Mucosa of rectum (tissue), 2 donors: ENCODE data around the gene FPR3.
"Not testable (repeated sequence)": the region's sequence is repeated elsewhere in the genome, so short reads cannot be mapped to it uniquely, and the experiment has no call there.

Experiments
- H3K27ac ChIP-seq, 2 donors: one replicate each; pipeline ENCODE4 v1.7.0; 2013; ENCODE audit warnings: inconsistent platforms in 2 of 2, low read depth in 2 of 2, low read length in 2 of 2
- H3K27me3 ChIP-seq, 2 donors: one replicate each; pipeline ENCODE4 v1.7.0; 2013; ENCODE audit warnings: low read length in 2 of 2; ENCODE audit not compliant: control insufficient read depth in 2 of 2, insufficient read depth in 2 of 2
- H3K36me3 ChIP-seq, 2 donors: one replicate each; pipeline ENCODE4 v1.7.0; 2013; ENCODE audit warnings: low read length in 2 of 2; ENCODE audit not compliant: control insufficient read depth in 2 of 2, insufficient read depth in 2 of 2
- H3K4me1 ChIP-seq, 2 donors: one replicate each; pipeline ENCODE4 v1.7.0; 2013; ENCODE audit warnings: low read length in 2 of 2, mild to moderate bottlenecking in 1 of 2; ENCODE audit not compliant: control insufficient read depth in 2 of 2, insufficient read depth in 2 of 2
- H3K4me3 ChIP-seq, 2 donors: one replicate each; pipeline ENCODE4 v1.7.0; 2013; ENCODE audit warnings: low read length in 2 of 2
- H3K9ac ChIP-seq, 2 donors: one replicate each; pipeline ENCODE4 v1.7.0; 2013; ENCODE audit warnings: low read length in 2 of 2, low read depth in 1 of 2, mild to moderate bottlenecking in 1 of 2
- H3K9me3 ChIP-seq, 2 donors: one replicate each; pipeline ENCODE4 v1.7.0; 2013; ENCODE audit warnings: low read length in 2 of 2; ENCODE audit not compliant: control insufficient read depth in 2 of 2
- donor health status: healthy.
- donor health status: Normal muscosa, but diverticular disease.

FPR3 gene

DNA sequence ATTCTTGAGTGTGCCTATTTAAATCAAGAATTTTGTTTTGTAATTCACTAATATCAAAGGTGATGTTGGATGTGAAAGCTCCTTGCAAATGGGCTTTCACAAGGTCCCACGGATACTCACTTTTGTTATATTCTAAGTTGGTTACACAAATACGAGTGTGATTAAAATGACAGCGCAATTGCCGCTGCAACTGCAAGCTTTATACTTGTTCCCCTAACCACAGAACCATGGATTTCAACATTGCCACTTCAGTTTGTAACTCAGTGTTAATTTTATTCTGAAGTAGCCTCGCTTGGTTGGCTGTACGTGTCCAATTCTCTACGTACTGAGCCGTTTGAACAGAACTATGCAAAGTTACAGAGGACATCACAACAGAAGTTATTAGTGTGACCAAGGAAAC is 10.4 kb downstream of the FPR3 start:
- peak overlapping the region in 1 of 2 donors; percentile 16 for H3K27ac ChIP-seq
- H3K36me3 ChIP-seq, H3K27me3 ChIP-seq, H3K9ac ChIP-seq, H3K4me1 ChIP-seq, H3K9me3 ChIP-seq, H3K4me3 ChIP-seq: not testable (repeated sequence)

- not testable (repeated sequence) for H3K9ac ChIP-seq, H3K36me3 ChIP-seq, H3K27me3 ChIP-seq, H3K4me3 ChIP-seq, H3K4me1 ChIP-seq, H3K9me3 ChIP-seq
- peak overlapping the region in 1 of 2 donors; percentile 23 for H3K27ac ChIP-seq
Observed at GRCh38 chr19:51806571-51806970, 11.6 kb downstream of the FPR3 start.

- Histone ChIP-seq H3K4me3 (no peak overlapping the region), H3K36me3 (no peaks in the 10 kb centered on the region), H3K9ac (no peak overlapping the region), H3K27me3 (no peaks in the 10 kb centered on the region), H3K9me3 (no peaks in the 10 kb centered on the region), H3K27ac (no peak overlapping the region), H3K4me1 (no peaks in the 10 kb centered on the region)
Observed at GRCh38 chr19:51807111-51807701, 12.2 kb downstream of the FPR3 start.

DNA sequence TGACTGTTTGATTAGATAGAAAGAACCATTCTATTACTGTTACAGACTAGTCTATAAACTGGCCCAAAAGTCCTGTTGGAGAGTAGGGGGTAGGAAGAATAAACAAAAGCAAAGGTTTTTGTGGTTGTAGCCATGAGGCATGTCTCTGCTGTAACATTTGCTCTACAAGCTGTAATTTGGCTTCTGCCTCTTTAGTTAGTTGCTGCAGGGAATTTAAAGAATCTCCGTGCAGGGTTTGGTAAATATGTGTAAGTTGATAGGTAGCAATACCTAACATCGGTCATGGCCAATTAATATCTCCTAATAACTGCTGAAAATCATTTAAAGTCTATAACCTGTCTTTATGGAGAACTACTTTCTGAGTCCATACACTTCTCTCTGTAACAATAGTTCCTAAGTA is 13.0 kb downstream of the FPR3 start:
- Histone ChIP-seq H3K27me3 (no peaks in the 10 kb centered on the region), H3K4me1 (no peaks in the 10 kb centered on the region), H3K9me3 (no peaks in the 10 kb centered on the region), H3K36me3 (no peaks in the 10 kb centered on the region), H3K27ac (no peak overlapping the region), H3K4me3 (no peak overlapping the region), H3K9ac (no peak overlapping the region)

GRCh38 chr19:51808333-51808986 is 13.5 kb downstream of the FPR3 start:
- no peaks in the 10 kb centered on the region for H3K27me3 ChIP-seq
- no peak overlapping the region for H3K9ac ChIP-seq
- no peaks in the 10 kb centered on the region for H3K36me3 ChIP-seq
- H3K27ac ChIP-seq = no peak overlapping the region
- H3K4me3 ChIP-seq = no peak overlapping the region
- no peaks in the 10 kb centered on the region for H3K4me1 ChIP-seq
- H3K9me3 ChIP-seq = peaks cover 0 to 2% of the 10 kb centered on the region in 2 donors

DNA sequence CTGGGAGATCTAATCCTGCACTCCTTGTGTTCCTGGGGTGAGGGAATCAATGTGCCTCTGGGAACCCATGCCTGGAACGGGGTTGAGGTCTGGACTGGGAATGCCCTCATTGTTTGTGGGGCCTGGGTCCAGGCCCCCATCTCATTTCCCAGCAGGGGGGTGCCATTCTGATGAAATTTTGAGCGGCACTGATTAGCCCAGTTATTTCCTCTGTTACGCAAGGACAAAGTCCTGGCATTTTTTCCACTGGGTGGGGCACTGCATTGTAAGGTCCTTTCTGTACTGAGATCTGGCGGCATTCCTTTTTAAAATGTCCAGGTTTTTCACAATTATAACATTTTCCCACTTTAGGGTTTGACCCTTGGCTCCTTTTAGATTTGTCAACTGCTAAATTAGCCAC is 14.8 kb downstream of the FPR3 start:
- H3K4me3 ChIP-seq = no peak overlapping the region
- H3K9ac ChIP-seq = no peak overlapping the region
- peaks cover 0 to 2% of the 10 kb centered on the region in 2 donors for H3K9me3 ChIP-seq
- H3K4me1 ChIP-seq = no peaks in the 10 kb centered on the region
- H3K36me3 ChIP-seq = no peaks in the 10 kb centered on the region
- peak overlapping the region in 1 of 2 donors; percentile 47 for H3K27ac ChIP-seq
- H3K27me3 ChIP-seq = no peaks in the 10 kb centered on the region

- Histone ChIP-seq H3K27me3 (no peaks in the 10 kb centered on the region), H3K36me3 (no peaks in the 10 kb centered on the region), H3K4me1 (no peaks in the 10 kb centered on the region), H3K9ac (no peak overlapping the region), H3K27ac (no peak overlapping the region), H3K4me3 (no peak overlapping the region), H3K9me3 (peaks cover 0 to 2% of the 10 kb centered on the region in 2 donors)
Observed at GRCh38 chr19:51810223-51810622, 15.3 kb downstream of the FPR3 start.

GRCh38 chr19:51811344-51811743 is 16.4 kb downstream of the FPR3 start:
- H3K27ac ChIP-seq = peak overlapping the region in 1 of 2 donors; percentile 38
- H3K4me1 ChIP-seq = no peaks in the 10 kb centered on the region
- no peak overlapping the region for H3K9ac ChIP-seq

DNA sequence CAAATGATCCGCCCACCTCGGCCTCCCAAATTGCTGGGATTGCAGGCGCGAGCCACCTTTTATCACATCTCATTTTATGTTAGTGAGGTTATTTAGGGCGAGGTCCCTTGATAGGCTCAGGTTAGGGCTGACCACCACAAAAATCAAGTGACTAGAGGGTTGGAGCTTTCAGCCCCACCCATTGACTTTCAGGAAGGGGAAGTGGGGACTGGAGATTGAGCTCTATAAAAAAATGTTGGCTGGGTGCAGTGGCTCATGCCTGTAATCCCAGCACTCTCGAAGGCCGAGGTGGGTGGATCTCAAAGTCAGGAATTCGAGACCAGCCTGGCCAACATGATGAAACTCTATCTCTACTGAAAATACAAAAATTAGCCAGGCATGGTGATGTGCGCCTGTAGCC is 20.1 kb downstream of the FPR3 start:
- Histone ChIP-seq H3K27ac (no peak overlapping the region), H3K4me1 (no peaks in the 10 kb centered on the region), H3K9me3 (peaks cover 0 to 2% of the 10 kb centered on the region in 2 donors), H3K9ac (no peak overlapping the region), H3K36me3 (no peaks in the 10 kb centered on the region), H3K27me3 (no peaks in the 10 kb centered on the region), H3K4me3 (no peak overlapping the region)

More at GRCh38 chr19:51811344-51811743, 16.4 kb downstream of the FPR3 start:
- H3K9me3 ChIP-seq = peaks cover 0 to 2% of the 10 kb centered on the region in 2 donors
- no peaks in the 10 kb centered on the region for H3K36me3 ChIP-seq
- no peaks in the 10 kb centered on the region for H3K27me3 ChIP-seq
- no peak overlapping the region for H3K4me3 ChIP-seq

DNA sequence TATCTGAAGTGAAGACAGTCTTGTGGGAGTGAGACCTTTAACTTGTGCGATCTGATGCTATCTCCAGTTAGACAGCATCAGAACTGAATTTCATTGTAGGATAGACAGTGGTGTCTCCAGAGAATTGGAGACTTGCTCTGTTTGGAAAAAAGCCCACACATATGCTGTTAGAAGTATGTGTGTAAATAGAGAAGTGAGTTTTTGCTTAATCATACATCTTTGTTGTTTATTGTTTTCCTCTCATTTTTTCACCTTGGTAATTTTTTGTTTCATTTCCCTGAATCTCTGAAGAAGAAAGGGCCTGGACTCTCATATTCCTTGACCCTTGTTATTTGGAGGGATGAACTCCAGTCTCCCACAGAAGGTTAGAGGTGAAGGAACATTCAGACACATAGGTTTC is 21.8 kb downstream of the FPR3 start:
- Histone ChIP-seq H3K27me3 (no peaks in the 10 kb centered on the region), H3K9ac (no peak overlapping the region), H3K4me3 (no peak overlapping the region), H3K9me3 (peaks cover 0 to 2% of the 10 kb centered on the region in 2 donors), H3K36me3 (no peaks in the 10 kb centered on the region), H3K4me1 (no peaks in the 10 kb centered on the region), H3K27ac (peak overlapping the region in 1 of 2 donors; percentile 20)
